Activated effector memory CD4-positive, alpha-beta T cell treated with anti-CD3 and anti-CD28 coated beads, Interleukin-2, amount 50 U/mL, for 16 hours (primary cell): ENCODE data around the gene LEP.
"Not testable (repeated sequence)": the region's sequence is repeated elsewhere in the genome, so short reads cannot be mapped to it uniquely, and the experiment has no call there.

ENCODE experiments used
- DNase-seq: peaks from one replicate; pipeline ENCODE4 v3.0.0-alpha.2; 2020

Gene LEP

DNA sequence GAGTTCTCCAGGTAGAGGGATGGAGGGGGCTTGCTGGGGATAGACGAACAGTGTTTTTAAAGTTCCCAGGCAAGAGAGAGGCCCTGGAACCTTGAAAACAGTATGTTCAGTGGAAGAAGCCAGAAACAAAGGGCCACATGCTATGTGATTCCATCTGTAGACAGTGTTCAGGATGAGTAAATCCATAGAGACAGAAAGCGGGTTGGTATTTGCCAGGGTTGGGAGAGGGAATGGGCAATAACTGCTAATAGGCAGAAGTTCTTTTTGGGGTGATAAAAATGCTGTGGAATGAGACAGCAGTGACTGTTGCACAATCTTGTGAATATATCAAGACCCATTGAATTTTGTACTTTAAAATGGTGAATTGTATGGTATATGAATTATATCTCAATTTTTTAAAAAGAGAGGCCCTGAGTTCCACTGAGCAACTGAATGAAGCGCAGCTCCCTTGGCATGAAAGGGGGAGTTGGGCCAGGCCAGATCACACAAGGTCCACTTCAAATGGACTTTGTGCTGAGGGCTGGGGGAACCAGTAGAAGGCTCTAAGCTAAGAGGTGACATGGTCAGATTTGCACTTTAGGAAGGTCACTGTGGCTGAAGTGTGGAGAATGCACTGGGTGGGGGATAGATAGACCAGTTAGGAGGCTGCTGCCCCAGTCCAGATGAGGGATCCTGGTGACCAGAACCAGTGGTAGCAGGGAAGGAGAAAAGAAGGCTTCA is 34.0 kb downstream of the LEP start:
- DNase-seq, result no peak

- no peak for DNase-seq
These were observed 34.6 kb downstream of the LEP start for GRCh38 chr7:128275681-128276080.

GRCh38 chr7:128278366-128278765 is 37.3 kb downstream of the LEP start:
- no peak for DNase-seq

DNA sequence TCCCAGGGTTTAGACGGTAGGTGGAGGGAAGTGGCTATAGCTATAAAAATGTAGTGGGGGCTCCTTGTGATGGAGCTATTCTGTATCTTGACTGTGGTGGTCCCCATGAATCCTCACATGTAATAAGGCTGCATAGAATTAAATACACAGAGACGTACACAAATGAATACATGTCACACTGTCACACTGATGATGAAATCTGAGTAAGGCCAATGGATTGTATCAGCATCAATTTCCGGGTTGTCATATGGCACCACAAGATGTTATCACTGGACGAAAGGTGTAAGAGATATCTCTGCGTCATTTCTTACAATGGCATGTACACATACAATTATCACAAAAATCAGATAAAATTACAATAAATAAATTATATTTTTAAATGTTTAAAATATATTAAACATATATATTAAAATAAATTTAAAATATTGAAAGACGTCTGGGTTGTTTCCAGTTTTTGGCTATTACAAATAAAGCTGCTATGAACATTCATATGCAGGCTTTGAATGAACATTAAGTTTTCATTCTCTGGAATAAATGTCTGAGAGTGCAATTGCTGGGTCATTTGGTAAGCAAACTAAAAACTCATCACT is 38.1 kb downstream of the LEP start:
- DNase-seq, result no peak

GRCh38 chr7:128280451-128280850 is 39.4 kb downstream of the LEP start:
- not testable (repeated sequence) for DNase-seq

GRCh38 chr7:128281605-128282380 is 40.7 kb downstream of the LEP start:
- no peak for DNase-seq

DNA sequence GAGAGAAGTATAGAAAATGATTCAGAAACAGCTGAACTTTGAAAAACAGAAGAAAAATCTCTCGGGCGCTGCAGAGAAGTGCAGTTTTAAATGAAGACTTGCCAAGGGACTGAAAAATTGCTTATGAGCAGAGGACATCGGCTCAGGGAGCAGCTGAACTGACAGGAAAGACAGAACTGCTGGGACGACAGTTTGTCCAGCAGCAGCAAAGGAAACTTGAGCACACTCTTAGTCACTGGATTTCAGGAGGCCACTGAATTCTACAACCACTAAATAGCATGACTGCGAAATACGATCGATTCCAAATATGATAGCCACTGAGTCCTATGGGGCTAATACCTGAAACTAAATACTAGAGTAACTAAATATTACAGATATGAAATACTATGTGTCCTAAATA is 43.0 kb downstream of the LEP start:
- DNase-seq, result no peak

GRCh38 chr7:128287556-128287955 is 46.5 kb downstream of the LEP start:
- no peak for DNase-seq

DNA sequence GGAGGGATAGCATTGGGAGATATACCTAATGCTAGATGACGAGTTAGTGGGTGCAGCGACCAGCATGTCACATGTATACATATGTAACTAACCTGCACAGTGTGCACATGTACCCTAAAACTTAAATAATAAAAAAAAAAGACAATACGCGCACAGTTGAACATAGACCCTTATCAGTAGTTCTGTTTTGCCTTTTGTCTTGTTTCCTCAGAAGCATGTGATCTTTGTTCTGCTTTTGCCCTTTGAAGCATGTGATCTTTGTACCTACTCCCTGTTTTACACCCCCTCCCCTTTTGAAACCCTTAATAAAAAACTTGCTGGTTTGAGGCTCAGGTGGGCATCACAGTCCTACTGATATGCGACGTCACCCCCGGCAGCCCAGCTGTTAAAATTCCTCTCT is 56.9 kb downstream of the LEP start:
- DNase-seq, result not testable (repeated sequence)

DNA sequence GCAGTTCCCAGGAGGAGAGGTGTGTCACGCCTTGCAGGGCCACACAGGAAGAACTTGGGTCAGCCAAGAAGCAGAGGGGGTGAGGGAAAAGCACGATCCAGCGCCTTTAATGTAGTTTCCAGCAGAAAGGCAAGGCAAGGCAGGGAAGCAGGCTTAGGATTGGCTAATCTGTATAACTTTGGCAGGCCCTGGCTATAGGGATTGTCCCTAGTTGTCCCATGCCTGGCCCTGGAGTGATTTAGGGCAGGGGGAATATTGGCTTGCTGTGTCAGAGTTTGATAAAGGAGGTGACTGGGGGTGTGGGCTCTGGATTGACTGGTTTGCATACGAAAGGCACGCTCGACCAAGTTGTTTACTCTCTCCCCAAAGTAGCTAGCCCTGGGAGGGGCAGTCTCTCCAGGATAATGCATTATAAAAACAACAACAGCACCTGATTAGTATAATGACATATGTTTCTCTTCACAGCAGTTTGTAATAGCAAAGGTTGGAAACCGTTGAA is 58.1 kb downstream of the LEP start:
- no peak for DNase-seq

DNA sequence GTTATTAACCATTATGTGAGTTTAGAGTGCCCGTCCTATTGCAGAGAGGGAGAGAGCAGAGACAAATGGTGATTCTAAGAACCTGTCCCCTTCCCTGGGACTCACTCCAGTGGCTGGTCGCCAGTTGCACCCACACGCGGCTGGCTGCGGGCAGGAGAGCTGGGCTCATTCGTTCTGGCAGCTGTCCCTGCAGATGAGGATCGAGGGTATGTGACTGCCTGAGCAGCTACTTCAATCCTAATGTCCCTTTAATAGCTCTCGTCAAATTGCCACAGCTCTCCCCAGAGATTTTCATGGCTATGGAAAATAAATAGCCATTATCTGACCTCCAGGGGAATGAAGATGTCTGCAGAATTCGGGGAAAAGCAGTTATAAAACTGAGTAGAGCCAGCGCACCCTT is 61.1 kb downstream of the LEP start:
- no peak for DNase-seq

- DNase-seq, result no peak
These were observed 62.1 kb downstream of the LEP start for GRCh38 chr7:128303133-128303532.

- no peak for DNase-seq
These were observed 62.6 kb downstream of the LEP start for GRCh38 chr7:128303643-128304042.

GRCh38 chr7:128304212-128304611 is 63.1 kb downstream of the LEP start:
- DNase-seq, result no peak

- DNase-seq, result no peak
These were observed 66.0 kb downstream of the LEP start for GRCh38 chr7:128307061-128307460.
